Caco-2 (cell line): ENCODE data around the gene PTP4A1. TPM values are rescaled to one million over a fixed set of nuclear protein-coding genes. Genes with fewer than 3 reads are reported as not detected.

Source experiments
- BruUV-seq: library from RNA; stranded (reverse); fragments of 400-500 nt; replicated peaks from 2 replicates; lab custom pipeline; 2021; lab: Mats Ljungman, UMichigan
- CTCF ChIA-PET: fragments of 300-600 bp; sonication (Branson Sonifier 250); formaldehyde crosslinking; loops from one replicate; lab custom pipeline; 2022; ENCODE audit warnings: antibody characterized with exemption; lab: Charles Lee
- POLR2A ChIA-PET: fragments of 300-600 bp; sonication (Branson Sonifier 250); formaldehyde crosslinking; loops from one replicate; lab custom pipeline; 2022; ENCODE audit warnings: antibody characterized with exemption; lab: Charles Lee
- DNase-seq, 2 experiments: peaks; one replicate each; pipeline versions ENCODE4 v3.0.0 to v3.0.0-alpha.2; 2020 to 2022
- H3K27me3 ChIP-seq: replicated peaks from 2 replicates; pipeline ENCODE4 v1.6.0; 2011; ENCODE audit warnings: low read length; ENCODE audit not compliant: control insufficient read depth, insufficient read depth
- H3K36me3 ChIP-seq: 2 replicates; pipeline ENCODE4 v1.5.1; 2011; ENCODE audit warnings: low read length; ENCODE audit not compliant: control insufficient read depth, insufficient read depth
- H3K4me1 ChIP-seq: fragments of 250-450 bp; sonication (Bioruptor Pico); 2 replicates; pipeline ENCODE4 v1.5.1; 2020; ENCODE audit warnings: mild to moderate bottlenecking
- H3K4me3 ChIP-seq: 2 replicates; pipeline ENCODE4 v1.5.1; 2011; ENCODE audit warnings: low read depth, mild to moderate bottlenecking, control low read depth, low read length
- H3K9me3 ChIP-seq: fragments of 250-450 bp; sonication (Bioruptor Pico); 2 replicates; pipeline ENCODE4 v1.5.1; 2020; ENCODE audit warnings: mild to moderate bottlenecking, moderate library complexity
- H3K27ac Mint-ChIP-seq: one replicate; pipeline ENCODE4 v1.8.0; 2022; ENCODE audit warnings: mixed read lengths; ENCODE audit not compliant: unreplicated experiment
- H3K27me3 Mint-ChIP-seq: one replicate; pipeline ENCODE4 v1.8.0; 2022; ENCODE audit warnings: mixed read lengths; ENCODE audit not compliant: insufficient read depth, unreplicated experiment
- H3K36me3 Mint-ChIP-seq: one replicate; pipeline ENCODE4 v1.8.0; 2022; ENCODE audit warnings: mild to moderate bottlenecking, mixed read lengths; ENCODE audit not compliant: insufficient read depth, unreplicated experiment
- H3K4me1 Mint-ChIP-seq: one replicate; pipeline ENCODE4 v1.8.0; 2022; ENCODE audit warnings: low read depth, mixed read lengths; ENCODE audit not compliant: unreplicated experiment
- H3K4me3 Mint-ChIP-seq: one replicate; pipeline ENCODE4 v1.8.0; 2022; ENCODE audit warnings: mild to moderate bottlenecking, moderate library complexity, mixed read lengths; ENCODE audit not compliant: unreplicated experiment
- H3K9me3 Mint-ChIP-seq: one replicate; pipeline ENCODE4 v1.8.0; 2022; ENCODE audit warnings: mixed read lengths; ENCODE audit not compliant: unreplicated experiment
- intact Hi-C: fragments of 100-400 bp; cut with micrococcal nuclease; formaldehyde crosslinking; loops from one replicate; pipeline ENCODE4 v1.10.0; 2022; ENCODE audit not compliant: unreplicated experiment
- total RNA-seq: library from RNA; stranded (reverse); gene quantifications from 2 replicates; pipeline ENCODE4 v1.2.3, GENCODE V29; 2022
- TF ChIP-seq, protein P1 (sequence below), 2 experiments: fragments of 200-600 bp in 1 of 2; IDR thresholded peaks; 1 replicate in 1 of 2; 2 replicates in 1 of 2; pipeline versions ENCODE4 v1.5.1 to v1.8.0; 2011 to 2022; ENCODE audit warnings: antibody characterized with exemption in 1 of 2, control low read depth in 1 of 2, inconsistent platforms in 1 of 2, low read depth in 1 of 2, low read length in 1 of 2, mild to moderate bottlenecking in 1 of 2, moderate library complexity in 1 of 2; ENCODE audit not compliant: insufficient read depth in 1 of 2, severe bottlenecking in 1 of 2, unreplicated experiment in 1 of 2

Gene PTP4A1
- total RNA-seq, 1 experiment from 2014 or later = 129 TPM

DNA sequence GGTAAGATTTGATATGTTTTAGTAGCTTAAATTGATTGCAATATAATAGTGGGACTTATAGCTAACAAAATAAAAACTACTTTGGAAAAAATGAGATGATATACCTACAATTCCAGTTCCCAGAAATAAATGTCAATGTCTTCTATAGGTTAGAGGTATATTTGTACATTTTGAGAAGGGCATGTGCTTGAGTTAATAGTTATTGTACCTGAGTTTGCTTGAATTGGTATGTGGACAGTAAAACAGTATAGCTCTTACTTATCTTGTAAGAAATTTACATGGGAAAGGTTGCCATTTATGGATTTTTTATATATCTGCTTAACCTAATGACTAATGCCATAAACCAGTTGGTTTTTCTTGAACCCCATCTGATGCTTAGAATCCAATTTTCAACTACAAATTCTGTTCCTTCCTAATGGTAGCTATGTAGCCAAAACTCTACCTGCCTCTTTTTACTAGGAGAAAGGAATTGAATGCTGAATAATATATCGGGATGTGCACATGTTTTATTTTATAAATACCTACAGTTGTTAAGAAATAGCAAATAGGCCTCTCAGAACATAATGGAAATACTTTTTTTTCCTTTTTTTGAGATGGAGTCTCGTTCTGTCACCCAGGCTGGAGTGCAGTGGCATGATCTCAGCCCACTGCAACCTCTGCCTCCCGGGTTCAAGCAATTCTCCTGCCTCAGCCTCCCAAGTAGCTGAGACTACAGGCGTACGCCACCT is 4.9 kb downstream of the PTP4A1 start:
- DNase-seq = no peak
- no peaks in the 10 kb centered on the region for H3K9me3 Mint-ChIP-seq
- no peaks in the 10 kb centered on the region for H3K27me3 ChIP-seq
- no peaks in the 10 kb centered on the region for H3K27me3 Mint-ChIP-seq
- ChIA-PET CTCF (interaction anchor here (0.6 kb wide), 1 partner anchor 137 kb away, joined by 4 read pairs; no protein-coding TSS in a partner anchor), POLR2A (interaction anchor here (0.6 kb wide), 1 partner anchor 116 kb away, joined by 3 read pairs; no protein-coding TSS in a partner anchor)
- intact Hi-C loops = no loop called here
- peaks cover 76% of the 10 kb centered on the region for H3K36me3 Mint-ChIP-seq
- H3K4me3 ChIP-seq = no peak overlapping the region
- no TSS peak for BruUV-seq
- peaks cover 5% of the 10 kb centered on the region; the same call in 1 of the 2 replicates for H3K4me1 ChIP-seq
- H3K4me1 Mint-ChIP-seq = peaks cover 8% of the 10 kb centered on the region
- TF ChIP-seq, protein P1, sequence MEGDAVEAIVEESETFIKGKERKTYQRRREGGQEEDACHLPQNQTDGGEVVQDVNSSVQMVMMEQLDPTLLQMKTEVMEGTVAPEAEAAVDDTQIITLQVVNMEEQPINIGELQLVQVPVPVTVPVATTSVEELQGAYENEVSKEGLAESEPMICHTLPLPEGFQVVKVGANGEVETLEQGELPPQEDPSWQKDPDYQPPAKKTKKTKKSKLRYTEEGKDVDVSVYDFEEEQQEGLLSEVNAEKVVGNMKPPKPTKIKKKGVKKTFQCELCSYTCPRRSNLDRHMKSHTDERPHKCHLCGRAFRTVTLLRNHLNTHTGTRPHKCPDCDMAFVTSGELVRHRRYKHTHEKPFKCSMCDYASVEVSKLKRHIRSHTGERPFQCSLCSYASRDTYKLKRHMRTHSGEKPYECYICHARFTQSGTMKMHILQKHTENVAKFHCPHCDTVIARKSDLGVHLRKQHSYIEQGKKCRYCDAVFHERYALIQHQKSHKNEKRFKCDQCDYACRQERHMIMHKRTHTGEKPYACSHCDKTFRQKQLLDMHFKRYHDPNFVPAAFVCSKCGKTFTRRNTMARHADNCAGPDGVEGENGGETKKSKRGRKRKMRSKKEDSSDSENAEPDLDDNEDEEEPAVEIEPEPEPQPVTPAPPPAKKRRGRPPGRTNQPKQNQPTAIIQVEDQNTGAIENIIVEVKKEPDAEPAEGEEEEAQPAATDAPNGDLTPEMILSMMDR (IDR thresholded peaks at IDR 0.05; ENCODE audit: insufficient read depth in 1 of 2, low read depth in 1 of 2, low read length in 1 of 2, severe bottlenecking in 1 of 2, unreplicated experiment in 1 of 2) = no peak
- H3K27ac Mint-ChIP-seq = no peak overlapping the region
- H3K9me3 ChIP-seq = no peaks in the 10 kb centered on the region
- H3K4me3 Mint-ChIP-seq = no peak overlapping the region
- peaks cover 1% of the 10 kb centered on the region for H3K36me3 ChIP-seq

DNA sequence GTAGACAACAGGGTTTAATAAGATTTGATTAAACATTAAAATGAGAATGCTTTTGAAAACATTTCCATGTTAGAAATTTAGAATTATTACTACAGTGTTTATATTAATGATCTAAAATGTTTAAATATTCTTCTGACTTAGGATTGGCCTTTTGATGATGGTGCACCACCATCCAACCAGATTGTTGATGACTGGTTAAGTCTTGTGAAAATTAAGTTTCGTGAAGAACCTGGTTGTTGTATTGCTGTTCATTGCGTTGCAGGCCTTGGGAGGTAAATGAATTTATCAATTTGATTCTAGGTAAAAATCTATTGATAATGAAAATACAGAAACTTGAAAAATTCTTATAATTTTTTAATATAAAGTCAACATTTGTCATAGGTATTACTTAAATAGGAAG is 6.5 kb downstream of the PTP4A1 start:
- TF ChIP-seq, protein P1 (IDR thresholded peaks at IDR 0.05; ENCODE audit: insufficient read depth in 1 of 2, low read depth in 1 of 2, low read length in 1 of 2, severe bottlenecking in 1 of 2, unreplicated experiment in 1 of 2) = no peak
- no peak for DNase-seq
- no peak overlapping the region for H3K4me3 Mint-ChIP-seq
- BruUV-seq = no TSS peak
- peaks cover 8% of the 10 kb centered on the region for H3K4me1 Mint-ChIP-seq
- Histone ChIP-seq H3K4me3 (no peak overlapping the region), H3K9me3 (no peaks in the 10 kb centered on the region), H3K4me1 (peaks cover 5% of the 10 kb centered on the region; the same call in 1 of the 2 replicates), H3K36me3 (peaks cover 4% of the 10 kb centered on the region), H3K27me3 (no peaks in the 10 kb centered on the region)
- intact Hi-C loops = no loop called here
- ChIA-PET POLR2A (no interaction called here), CTCF (no interaction called here)
- H3K36me3 Mint-ChIP-seq = peaks cover 72% of the 10 kb centered on the region
- no peak overlapping the region for H3K27ac Mint-ChIP-seq
- H3K9me3 Mint-ChIP-seq = no peaks in the 10 kb centered on the region
- no peaks in the 10 kb centered on the region for H3K27me3 Mint-ChIP-seq

DNA sequence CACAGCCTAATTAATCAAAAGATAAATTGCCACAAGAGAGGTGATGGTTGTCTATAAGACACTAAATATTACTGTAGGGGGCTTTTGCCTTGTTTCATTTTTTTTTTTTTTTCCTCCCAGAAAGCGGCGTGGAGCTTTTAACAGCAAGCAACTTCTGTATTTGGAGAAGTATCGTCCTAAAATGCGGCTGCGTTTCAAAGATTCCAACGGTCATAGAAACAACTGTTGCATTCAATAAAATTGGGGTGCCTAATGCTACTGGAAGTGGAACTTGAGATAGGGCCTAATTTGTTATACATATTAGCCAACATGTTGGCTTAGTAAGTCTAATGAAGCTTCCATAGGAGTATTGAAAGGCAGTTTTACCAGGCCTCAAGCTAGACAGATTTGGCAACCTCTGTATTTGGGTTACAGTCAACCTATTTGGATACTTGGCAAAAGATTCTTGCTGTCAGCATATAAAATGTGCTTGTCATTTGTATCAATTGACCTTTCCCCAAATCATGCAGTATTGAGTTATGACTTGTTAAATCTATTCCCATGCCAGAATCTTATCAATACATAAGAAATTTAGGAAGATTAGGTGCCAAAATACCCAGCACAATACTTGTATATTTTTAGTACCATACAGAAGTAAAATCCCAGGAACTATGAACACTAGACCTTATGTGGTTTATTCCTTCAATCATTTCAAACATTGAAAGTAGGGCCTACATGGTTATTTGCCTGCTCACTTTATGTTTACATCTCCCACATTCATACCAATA is 7.8 kb downstream of the PTP4A1 start:
- no peak for DNase-seq
- Histone ChIP-seq H3K4me3 (no peak overlapping the region), H3K4me1 (peaks cover 5% of the 10 kb centered on the region; the same call in 1 of the 2 replicates), H3K9me3 (no peaks in the 10 kb centered on the region), H3K27me3 (no peaks in the 10 kb centered on the region), H3K36me3 (peaks cover 4% of the 10 kb centered on the region)
- TF ChIP-seq, protein P1 (IDR thresholded peaks at IDR 0.05; ENCODE audit: insufficient read depth in 1 of 2, low read depth in 1 of 2, low read length in 1 of 2, severe bottlenecking in 1 of 2, unreplicated experiment in 1 of 2) = no peak
- no peaks in the 10 kb centered on the region for H3K9me3 Mint-ChIP-seq
- H3K4me3 Mint-ChIP-seq = no peak overlapping the region
- H3K4me1 Mint-ChIP-seq = no peaks in the 10 kb centered on the region
- no TSS peak for BruUV-seq
- POLR2A ChIA-PET = interaction anchor here (0.6 kb wide), 1 partner anchor 18 kb away, joined by 5 read pairs; no protein-coding TSS in a partner anchor
- H3K36me3 Mint-ChIP-seq = peaks cover 70% of the 10 kb centered on the region
- intact Hi-C loops = no loop called here
- CTCF ChIA-PET = no interaction called here
- no peaks in the 10 kb centered on the region for H3K27me3 Mint-ChIP-seq
- H3K27ac Mint-ChIP-seq = no peak overlapping the region
